Ovary (tissue), 9 donors: Measurements from ENCODE around the gene FKBP11. TPM values are rescaled to one million over a fixed set of nuclear protein-coding genes. Genes with fewer than 3 reads are reported as not detected.

ENCODE experiments used
- DNase-seq, 5 donors: peaks; one replicate each; pipeline ENCODE4 v3.0.0-alpha.2; 2019 to 2020
- H3K27ac ChIP-seq, 2 donors: fragments of 200-600 bp; one replicate each; pipeline versions ENCODE4 v1.5.1 to v1.8.0; 2019 to 2022
- H3K27me3 ChIP-seq: fragments of 200-600 bp; one replicate; pipeline ENCODE4 v1.8.0; 2022
- H3K36me3 ChIP-seq: fragments of 200-600 bp; sonication (generic); one replicate; pipeline ENCODE4 v1.5.1; 2019
- H3K4me1 ChIP-seq: one replicate; pipeline ENCODE4 v1.8.1; 2013; ENCODE audit warnings: mild to moderate bottlenecking, moderate library complexity; ENCODE audit not compliant: insufficient read depth
- H3K4me3 ChIP-seq: fragments of 200-600 bp; sonication (generic); one replicate; pipeline ENCODE4 v1.5.1; 2017
- H3K9me3 ChIP-seq, 2 donors: fragments of 200-600 bp in 1 of 2; sonication (generic) in 1 of 2; one replicate each; pipeline versions ENCODE4 v1.5.1 to v1.8.1; 2013 to 2019; ENCODE audit warnings: mild to moderate bottlenecking in 1 of 2, moderate library complexity in 1 of 2
- CTCF ChIP-seq, 3 donors: fragments of 450-650 bp in 2 of 3; fragments of 200-600 bp in 1 of 3; IDR thresholded peaks; one replicate each; pipeline versions ENCODE4 v1.5.1 to v1.8.0; 2016 to 2022; ENCODE audit warnings: antibody characterized with exemption in 3 of 3, mild to moderate bottlenecking in 1 of 3
- EP300 ChIP-seq: sonication (generic); formaldehyde crosslinking; IDR thresholded peaks from one replicate; pipeline ENCODE4 v1.6.1; 2017; ENCODE audit warnings: antibody characterized with exemption
- POLR2A ChIP-seq: fragments of 450-650 bp; IDR thresholded peaks from one replicate; pipeline ENCODE4 v1.6.1; 2017; ENCODE audit warnings: antibody characterized with exemption, mild to moderate bottlenecking, moderate library complexity
- WGBS, 3 donors: extraction: QIAGEN DNeasy Blood & Tissue Kit in 1 of 3; methylation state at CpG; one replicate each; pipeline versions ENCODE4 v1.1.5 to v1.1.7; 2013 to 2017; 5-methylcytosine and 5-hydroxymethylcytosine counted together
- intact Hi-C, 4 donors: fragments of 100-400 bp; cut with DNase I; formaldehyde crosslinking; loops; one replicate each; pipeline versions ENCODE4 v1.11.0 to v1.15.1; 2022 to 2023
- polyA plus RNA-seq, 2 donors: library from polyadenylated mRNA; stranded (reverse); fragments of 200-250 nt in 1 of 2; fragments of 350-450 nt in 1 of 2; fragmentation: Illumina TruSeq in 1 of 2; extraction: RNeasy Lipid Tissue Mini Kit (QIAGEN cat#74804) in 1 of 2; gene quantifications; one replicate each; pipeline ENCODE4 v1.2.3, GENCODE V29; 2013 to 2014
- total RNA-seq, 7 donors: library from RNA; depleted of rRNA in 2 of 7; stranded (reverse); fragments of >200 nt in 2 of 7; fragmentation: NEBNext Ultra II Directional in 3 of 7; extraction: Animal tissue kit (Norgen Biotek cat#: 25700) in 3 of 7; gene quantifications; one replicate each; pipeline versions ENCODE4 v1.1.0 to v1.2.4, GENCODE V29; 2016 to 2023
- donor health status: DM: no; HTN: no; CAD: no; lungs with moderate emphysema.
- donor health status: DM: no; HTN: no; CAD: no.
- donor health status: Bipolar disorder and iron deficiency.
- donor health status: DM: yes; HTN: yes; CAD: no.
- donor health status: DM: no; HTN: no; CAD: no.
- donor health status: DM: yes; HTN: yes; CAD: no.

Gene FKBP11
- total and polyA plus RNA-seq, 9 donors = 6.6 to 40.9 (median 15.8) TPM

- Histone ChIP-seq H3K36me3 (no peaks in the 10 kb centered on the region), H3K4me1 (no peaks in the 10 kb centered on the region), H3K27me3 (no peaks in the 10 kb centered on the region), H3K27ac (no peak overlapping the region), H3K9me3 (no peaks in the 10 kb centered on the region), H3K4me3 (no peak overlapping the region)
- DNase-seq = no peak
- WGBS, 3 donors = 2% methylated on average over 10 of the region's 10 CpGs
- TF ChIP-seq CTCF (IDR thresholded peaks at IDR 0.05) (no peak), POLR2A (no peak), EP300 (no peak)
- intact Hi-C loops = no loop called here
Observed at GRCh38 chr12:48882315-48882687, 43.0 kb downstream of the FKBP11 start.

GRCh38 chr12:48881686-48882314 lies 43.5 kb downstream of the FKBP11 start:
- no peaks in the 10 kb centered on the region for H3K36me3 ChIP-seq
- H3K4me3 ChIP-seq = no peak overlapping the region
- intact Hi-C loops = no loop called here
- no peaks in the 10 kb centered on the region for H3K27me3 ChIP-seq
- 21 to 31% (median 25%) methylated on average over 9 of the region's 9 CpGs for WGBS, 3 donors
- no peaks in the 10 kb centered on the region for H3K4me1 ChIP-seq
- TF ChIP-seq CTCF (IDR thresholded peaks at IDR 0.05) = no peak
- no peak for TF ChIP-seq EP300
- TF ChIP-seq POLR2A = no peak
- H3K9me3 ChIP-seq = no peaks in the 10 kb centered on the region
- DNase-seq = no peak
- H3K27ac ChIP-seq = no peak overlapping the region

DNA sequence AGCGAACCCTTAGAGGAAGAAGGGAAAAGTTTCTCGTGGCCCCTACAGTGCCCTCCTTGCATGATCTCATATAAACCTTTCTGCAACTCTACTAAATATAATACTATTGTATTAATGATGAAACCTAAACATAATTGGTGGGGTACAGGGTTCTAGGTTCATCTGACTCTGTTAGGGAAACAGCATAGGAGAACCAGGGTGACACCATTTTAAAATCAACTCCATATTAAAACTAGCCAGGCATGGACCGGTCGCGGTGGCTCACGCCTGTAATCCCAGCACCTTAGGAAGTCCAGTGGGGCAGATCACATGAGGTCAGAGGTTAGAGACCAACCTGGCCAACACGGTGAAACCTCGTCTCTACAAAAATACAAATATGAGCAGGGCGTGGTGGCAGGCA lies 44.6 kb downstream of the FKBP11 start:
- H3K36me3 ChIP-seq = no peaks in the 10 kb centered on the region
- no peak overlapping the region for H3K4me3 ChIP-seq
- 78 to 85% (median 83%) methylated on average over 9 of the region's 9 CpGs for WGBS, 3 donors
- no peak overlapping the region for H3K27ac ChIP-seq
- no peak for TF ChIP-seq POLR2A
- no peak for TF ChIP-seq CTCF (IDR thresholded peaks at IDR 0.05)
- no peak for TF ChIP-seq EP300
- H3K27me3 ChIP-seq = no peaks in the 10 kb centered on the region
- intact Hi-C loops = no loop called here
- no peaks in the 10 kb centered on the region for H3K4me1 ChIP-seq
- no peak for DNase-seq
- no peaks in the 10 kb centered on the region for H3K9me3 ChIP-seq

- no peak overlapping the region for H3K4me3 ChIP-seq
- no peaks in the 10 kb centered on the region for H3K4me1 ChIP-seq
- no peak overlapping the region for H3K27ac ChIP-seq
- no peaks in the 10 kb centered on the region for H3K36me3 ChIP-seq
- no peak for DNase-seq
- no peaks in the 10 kb centered on the region for H3K9me3 ChIP-seq
- WGBS, 3 donors = 27 to 63% (median 41%) methylated on average over 2 of the region's 2 CpGs
- no peak for TF ChIP-seq CTCF (IDR thresholded peaks at IDR 0.05)
- TF ChIP-seq EP300 = no peak
- no peak for TF ChIP-seq POLR2A
- no peaks in the 10 kb centered on the region for H3K27me3 ChIP-seq
- intact Hi-C loops = no loop called here
Observed at GRCh38 chr12:48878548-48878947, 46.7 kb downstream of the FKBP11 start.
